Activated B cell treated with CpG ODN at 0.5 μM for 24 hours (primary cell): Measurements from ENCODE around the gene ANP32A. TPM values are rescaled to one million over a fixed set of nuclear protein-coding genes. Genes with fewer than 3 reads are reported as not detected.

ENCODE experiments used
- ATAC-seq: fragments of 200-7000 bp; cut with Tn5 transposase; one replicate; pipeline ENCODE4 v1.10.0; 2021; ENCODE audit warnings: low read depth, mild to moderate bottlenecking, moderate library complexity
- CTCF ChIA-PET: fragments of 350-600 bp; sonication (Branson Sonifier 250); formaldehyde crosslinking; loops from one replicate; lab custom pipeline; 2021; ENCODE audit warnings: antibody characterized with exemption; lab: Charles Lee
- POLR2A ChIA-PET: fragments of 350-600 bp; sonication (Branson Sonifier 250); formaldehyde crosslinking; loops from one replicate; lab custom pipeline; 2021; ENCODE audit warnings: antibody characterized with exemption; lab: Charles Lee
- DNase-seq: peaks from one replicate; pipeline ENCODE4 v3.0.0; 2022
- H3K27ac Mint-ChIP-seq: one replicate; pipeline ENCODE4 v1.8.0; 2020; ENCODE audit warnings: mixed read lengths
- H3K27me3 Mint-ChIP-seq: one replicate; pipeline ENCODE4 v1.8.0; 2021; ENCODE audit warnings: mixed read lengths
- H3K36me3 Mint-ChIP-seq: one replicate; pipeline ENCODE4 v1.8.0; 2021; ENCODE audit warnings: low read depth, mixed read lengths
- H3K4me1 Mint-ChIP-seq: one replicate; pipeline ENCODE4 v1.8.0; 2021; ENCODE audit warnings: mixed read lengths
- H3K4me3 Mint-ChIP-seq: one replicate; pipeline ENCODE4 v1.8.0; 2020; ENCODE audit warnings: mild to moderate bottlenecking, mixed read lengths
- H3K9me3 Mint-ChIP-seq: one replicate; pipeline ENCODE4 v1.8.0; 2020; ENCODE audit warnings: mixed read lengths
- CTCF ChIP-seq: fragments of 200-600 bp; IDR thresholded peaks from one replicate; pipeline ENCODE4 v1.8.0; 2022; ENCODE audit warnings: antibody characterized with exemption, mild to moderate bottlenecking
- intact Hi-C: fragments of 100-400 bp; cut with micrococcal nuclease; formaldehyde crosslinking; loops from one replicate; pipeline ENCODE4 v1.15.1; 2024
- total RNA-seq: library from RNA; stranded (reverse); gene quantifications from 2 replicates; pipeline ENCODE4 v1.2.3, GENCODE V29; 2022

Gene ANP32A
- total RNA-seq, 1 donor from 2014 or later, result 199 TPM

- POLR2A ChIA-PET, result interaction anchor here (2.2 kb wide), 1 partner anchor 19 kb away, joined by 8 read pairs; no protein-coding TSS in a partner anchor
- peaks cover 40% of the 10 kb centered on the region for H3K36me3 Mint-ChIP-seq
- DNase-seq, result no peak
Measured at GRCh38 chr15:68814596-68814995, 6.1 kb downstream of the ANP32A start.

GRCh38 chr15:68812597-68813431 is 7.9 kb downstream of the ANP32A start:
- Mint-ChIP-seq H3K27me3 (no peaks in the 10 kb centered on the region), H3K4me3 (no peak overlapping the region), H3K27ac (no peak overlapping the region), H3K4me1 (peaks cover 84% of the 10 kb centered on the region), H3K36me3 (peaks cover 48% of the 10 kb centered on the region), H3K9me3 (no peaks in the 10 kb centered on the region)
- intact Hi-C loops, result loop anchor here (10.0 kb wide), 2 partner anchors 978 to 1698 kb away; no protein-coding TSS in a partner anchor
- ATAC-seq, result no peak
- ChIA-PET CTCF (interaction anchor here (0.9 kb wide), 1 partner anchor 16 kb away, joined by 4 read pairs; no protein-coding TSS in a partner anchor), POLR2A (interaction anchor here (0.6 to 2.2 kb wide), 2 partner anchors 17 to 32 kb away, joined by 4 to 8 read pairs; no protein-coding TSS in a partner anchor)
- no peak for TF ChIP-seq CTCF
- DNase-seq, result no peak

More at GRCh38 chr15:68814596-68814995, 6.1 kb downstream of the ANP32A start:
- Mint-ChIP-seq H3K9me3 (no peaks in the 10 kb centered on the region), H3K4me1 (peaks cover 69% of the 10 kb centered on the region), H3K4me3 (no peak overlapping the region), H3K27ac (no peak overlapping the region), H3K27me3 (no peaks in the 10 kb centered on the region)
- no peak for ATAC-seq
- intact Hi-C loops, result loop anchor here (10.0 kb wide), 2 partner anchors 980 to 1700 kb away; no protein-coding TSS in a partner anchor
- CTCF ChIA-PET, result interaction anchor here (1.1 kb wide), 1 partner anchor 14 kb away, joined by 3 read pairs; no protein-coding TSS in a partner anchor
- TF ChIP-seq CTCF, result no peak

- no peaks in the 10 kb centered on the region for H3K9me3 Mint-ChIP-seq
- intact Hi-C loops, result loop anchor here (10.0 kb wide), 2 partner anchors 977 to 1697 kb away; no protein-coding TSS in a partner anchor
- DNase-seq, result no peak
- peaks cover 49% of the 10 kb centered on the region for H3K36me3 Mint-ChIP-seq
- H3K27ac Mint-ChIP-seq, result no peak overlapping the region
- no peak for TF ChIP-seq CTCF
- ChIA-PET POLR2A (interaction anchor here (0.6 to 1.0 kb wide), 2 partner anchors 47 to 50 kb away, joined by 3 to 5 read pairs; no protein-coding TSS in a partner anchor), CTCF (no interaction called here)
- peaks cover 87% of the 10 kb centered on the region for H3K4me1 Mint-ChIP-seq
- ATAC-seq, result no peak
- H3K4me3 Mint-ChIP-seq, result no peak overlapping the region
- no peaks in the 10 kb centered on the region for H3K27me3 Mint-ChIP-seq
Measured at GRCh38 chr15:68812069-68812468, 8.6 kb downstream of the ANP32A start.

GRCh38 chr15:68809517-68809916 is 11.2 kb downstream of the ANP32A start:
- Mint-ChIP-seq H3K4me1 (peaks cover 86% of the 10 kb centered on the region), H3K27ac (no peak overlapping the region), H3K27me3 (no peaks in the 10 kb centered on the region), H3K9me3 (no peaks in the 10 kb centered on the region), H3K4me3 (no peak overlapping the region), H3K36me3 (peaks cover 60% of the 10 kb centered on the region)
- DNase-seq (no peak), ATAC-seq (no peak)
- CTCF ChIA-PET, result no interaction called here
- POLR2A ChIA-PET, result interaction anchor here (2.0 kb wide), 1 partner anchor 14 kb away, joined by 7 read pairs; no protein-coding TSS in a partner anchor
- intact Hi-C loops, result no loop called here
- no peak for TF ChIP-seq CTCF

- intact Hi-C loops, result no loop called here
- TF ChIP-seq CTCF, result no peak
- Mint-ChIP-seq H3K9me3 (no peaks in the 10 kb centered on the region), H3K27me3 (no peaks in the 10 kb centered on the region), H3K36me3 (peaks cover 64% of the 10 kb centered on the region), H3K27ac (no peak overlapping the region), H3K4me1 (peaks cover 88% of the 10 kb centered on the region), H3K4me3 (no peak overlapping the region)
- POLR2A ChIA-PET, result interaction anchor here (2.0 kb wide), 1 partner anchor 14 kb away, joined by 7 read pairs; no protein-coding TSS in a partner anchor
- ATAC-seq (no peak), DNase-seq (no peak)
- CTCF ChIA-PET, result no interaction called here
Measured at GRCh38 chr15:68808770-68809169, 11.9 kb downstream of the ANP32A start.
